Stimulated activated CD4-positive, alpha-beta T cell treated with anti-CD3 and anti-CD28 coated beads, Interleukin-12 subunit alpha, Interleukin-12 subunit beta, amount 100 ng/mL, for 4 hours (primary cell): ENCODE data around the gene USP36.
A peak's percentile ranks its signal among the peaks of the same experiment; 100 is the strongest.
"Not testable (repeated sequence)": the region's sequence is repeated elsewhere in the genome, so short reads cannot be mapped to it uniquely, and the experiment has no call there.

Experiments
- DNase-seq: peaks from one replicate; pipeline ENCODE4 v3.0.0-alpha.2; 2020

The USP36 gene

DNA sequence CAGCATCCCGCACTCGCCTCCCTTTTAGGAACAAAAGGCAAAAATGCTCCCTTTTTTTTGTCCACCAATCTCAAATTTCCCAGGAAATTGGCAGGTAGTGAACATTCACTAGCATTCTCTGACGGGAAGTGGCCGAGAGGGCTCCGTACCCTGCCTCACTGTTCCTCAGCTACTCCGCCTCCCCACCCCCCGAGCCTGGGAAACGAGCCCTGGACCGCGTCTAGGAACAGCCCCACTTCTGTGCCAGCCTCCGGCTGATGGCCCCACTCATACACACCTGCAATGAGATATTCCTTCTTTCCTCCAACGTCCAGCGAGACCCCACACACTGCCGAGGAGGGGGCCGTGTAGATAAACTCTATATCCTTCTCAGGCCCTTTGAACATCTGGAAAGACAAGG lies 30.0 kb upstream of the USP36 start:
- no peak for DNase-seq

DNA sequence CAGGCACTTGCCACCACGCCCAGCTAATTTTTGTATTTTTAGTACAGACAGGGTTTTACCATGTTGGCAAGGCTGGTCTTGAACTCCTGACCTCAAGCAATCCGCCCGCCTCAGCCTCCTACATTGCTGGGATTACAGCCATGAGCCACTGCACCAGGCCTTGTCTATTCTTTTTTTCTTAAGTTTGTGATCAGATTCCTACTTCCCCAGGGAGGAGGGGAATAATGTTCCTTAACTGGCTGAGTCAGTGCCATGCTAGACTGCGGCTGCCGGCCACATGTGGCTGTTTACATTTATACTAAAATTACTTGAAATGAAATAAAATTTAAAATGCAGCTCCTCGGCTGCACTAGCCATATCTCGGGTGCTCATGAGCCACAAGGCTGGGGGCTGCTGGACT lies 27.8 kb upstream of the USP36 start:
- DNase-seq, result no peak

DNA sequence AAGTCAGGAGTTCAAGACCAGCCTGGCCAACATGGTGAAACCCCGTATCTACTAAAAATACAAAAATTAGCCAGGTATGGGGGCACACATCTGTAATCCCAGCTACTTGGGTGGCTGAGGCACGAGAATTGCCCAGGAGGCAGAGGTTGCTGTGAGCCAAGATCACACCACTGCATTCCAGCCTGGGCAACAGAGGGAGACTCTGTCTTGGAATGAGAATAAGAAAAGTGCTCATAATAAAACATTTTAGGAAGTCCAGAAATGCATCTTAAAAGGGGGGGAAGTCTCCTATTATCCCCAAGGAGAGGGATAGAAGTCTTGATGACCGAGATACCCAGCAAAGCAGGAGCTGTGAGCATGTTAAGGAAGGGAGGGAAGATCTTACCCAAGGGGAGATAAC lies 26.4 kb upstream of the USP36 start:
- DNase-seq, result not testable (repeated sequence)

DNA sequence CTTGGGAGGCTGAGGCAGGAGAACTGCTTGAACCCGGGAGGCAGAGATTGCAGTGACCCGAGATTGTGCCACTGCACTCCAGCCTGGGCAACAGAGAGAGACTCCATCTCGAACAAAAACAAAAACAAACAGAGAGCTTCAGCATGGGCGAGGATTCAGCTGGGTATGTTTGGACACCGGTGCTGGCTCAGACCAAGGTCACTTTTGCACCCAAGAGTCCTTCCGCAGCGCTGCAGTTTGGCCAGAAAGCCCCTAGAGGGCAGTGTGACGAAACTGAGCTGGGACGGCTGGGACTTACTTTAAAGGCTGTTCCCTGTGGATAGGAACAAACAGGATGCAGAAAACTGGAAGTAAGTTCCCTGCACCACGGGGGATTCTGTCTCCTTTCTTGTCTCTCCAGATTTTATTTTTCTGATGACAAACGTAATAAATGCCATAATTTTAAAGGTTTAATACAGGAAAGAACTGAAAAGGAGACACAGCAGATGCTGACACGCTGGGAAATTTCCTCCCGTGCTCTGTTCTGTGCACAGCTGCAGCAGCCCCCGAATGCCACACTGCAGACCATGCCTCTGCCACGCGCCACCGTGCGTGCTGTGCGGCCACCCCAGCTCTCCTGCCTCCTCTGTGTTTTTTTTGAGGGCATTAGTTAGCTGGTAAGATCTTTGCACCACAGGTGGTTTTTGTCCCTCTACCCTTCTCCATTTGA lies 25.2 kb upstream of the USP36 start:
- peak; percentile 55 for DNase-seq

DNA sequence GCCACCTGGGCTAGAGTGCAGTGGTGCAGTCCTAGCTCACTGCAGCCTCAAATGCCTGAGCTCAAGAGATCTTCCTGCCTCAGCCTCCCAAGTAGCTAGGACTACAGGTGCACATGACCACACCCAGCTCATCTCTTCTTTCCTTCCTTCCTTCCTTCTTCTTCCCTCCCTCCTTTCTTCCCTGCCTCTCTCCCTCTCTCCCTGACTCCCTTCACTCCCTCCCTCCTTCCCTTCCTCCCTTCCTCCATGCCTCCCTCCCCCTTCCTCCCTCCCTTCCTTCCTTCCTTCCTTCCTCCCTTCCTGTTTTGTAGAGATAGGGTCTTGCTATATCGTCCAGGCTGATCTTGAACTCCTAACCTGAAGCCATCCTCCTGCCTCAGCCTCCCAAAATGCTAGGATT lies 23.5 kb upstream of the USP36 start:
- no peak for DNase-seq

DNA sequence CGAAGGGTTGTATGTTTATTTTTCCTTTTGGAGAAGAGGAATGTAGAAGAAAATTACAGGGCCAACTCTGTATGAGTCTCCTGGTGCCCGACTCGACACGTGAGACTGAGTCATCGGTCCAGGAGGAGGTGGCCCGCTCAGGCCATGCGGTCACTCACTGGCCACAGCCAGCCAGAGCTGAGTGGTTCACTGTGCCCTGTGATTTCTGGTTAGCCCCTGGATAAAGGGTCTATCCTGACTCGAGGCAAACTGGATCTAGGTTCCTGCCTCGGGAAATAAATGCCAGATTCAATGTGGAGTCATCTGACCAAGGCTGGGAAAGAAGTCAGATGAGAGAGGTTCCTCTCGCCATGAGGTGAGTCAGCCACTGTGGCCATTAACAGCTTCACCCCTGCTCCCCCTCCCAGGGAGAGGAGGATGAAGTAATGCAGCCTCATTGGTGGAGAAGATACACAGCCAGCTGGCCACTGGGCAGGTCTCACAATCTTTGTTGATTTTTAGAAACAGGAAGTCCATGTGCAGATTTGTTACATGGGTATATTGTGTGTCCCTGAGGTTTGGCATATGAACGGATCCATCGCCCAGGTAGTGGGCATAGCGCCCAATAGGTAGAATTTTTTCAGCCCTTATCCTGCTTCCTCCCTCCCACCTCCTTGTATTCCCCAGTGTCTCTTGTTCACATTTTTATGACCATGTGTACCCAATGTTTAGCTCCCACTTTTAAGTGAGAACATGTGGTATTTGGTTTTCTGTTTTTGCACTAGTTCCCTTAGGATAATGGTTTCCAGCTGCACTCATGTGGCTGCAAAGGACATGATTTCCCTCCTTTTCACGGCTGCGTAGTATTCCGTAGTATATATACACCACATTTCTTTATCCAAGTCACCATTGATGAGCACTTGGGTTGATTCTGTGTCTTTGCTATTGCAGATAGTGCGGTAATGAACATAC lies 21.7 kb upstream of the USP36 start:
- DNase-seq, result no peak

DNA sequence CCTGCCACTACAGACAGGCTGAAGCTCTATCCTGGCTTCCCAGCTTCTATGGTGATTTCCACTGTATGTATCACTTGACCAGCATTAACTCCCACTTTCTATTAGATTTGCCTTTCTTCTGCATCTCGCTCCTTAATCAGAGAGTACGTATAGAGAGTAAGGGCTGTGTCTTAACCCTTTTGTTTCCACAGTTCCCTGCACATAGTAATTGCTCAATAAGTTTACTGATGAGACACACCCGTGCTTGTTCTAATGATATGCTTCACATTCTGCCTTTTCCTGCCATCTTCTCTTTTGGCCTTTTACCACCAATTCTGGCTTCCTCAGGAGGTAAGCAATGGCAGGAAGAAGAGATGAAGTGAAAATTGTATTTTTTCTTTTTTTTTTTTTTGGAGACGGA lies 20.6 kb upstream of the USP36 start:
- no peak for DNase-seq

DNA sequence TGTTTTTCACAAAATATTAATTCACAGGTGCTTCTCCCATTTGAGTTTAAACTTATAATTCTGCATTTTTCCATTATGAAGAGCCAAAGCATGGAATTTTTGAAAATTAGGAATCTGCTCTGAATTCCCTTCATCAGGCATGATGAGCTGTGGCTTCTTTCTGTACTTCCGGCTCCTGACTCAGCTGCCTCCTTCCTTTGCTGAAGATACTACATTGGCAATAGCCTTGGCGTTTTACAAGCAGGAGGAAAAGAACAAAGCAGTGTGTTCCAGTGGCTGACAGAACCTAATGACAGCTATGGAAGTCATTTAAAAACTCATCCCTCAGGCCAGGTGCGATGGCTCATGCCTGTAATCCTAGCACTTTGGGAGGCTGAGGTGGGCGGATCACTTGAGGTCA lies 18.4 kb upstream of the USP36 start:
- DNase-seq, result no peak

DNA sequence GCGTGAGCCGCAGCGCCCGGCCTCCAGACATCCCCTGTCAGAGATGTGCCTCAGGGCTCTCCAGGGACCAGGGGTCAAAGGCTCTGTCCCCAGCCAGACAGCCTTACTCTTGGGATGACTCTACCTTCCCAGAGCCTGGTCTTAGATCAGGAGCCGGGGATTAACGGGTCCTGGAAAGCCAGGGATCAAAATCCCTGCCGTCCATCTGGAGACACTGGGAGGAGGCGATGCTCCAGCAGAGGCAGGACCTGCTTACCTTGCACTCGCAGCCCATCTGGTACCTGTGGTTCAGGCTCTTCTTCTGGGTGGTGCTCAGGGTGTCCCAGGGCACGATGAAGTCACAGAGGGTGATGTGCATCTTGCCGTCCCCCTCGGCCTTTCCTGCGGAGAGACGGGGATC lies 16.7 kb upstream of the USP36 start:
- DNase-seq, result no peak

DNA sequence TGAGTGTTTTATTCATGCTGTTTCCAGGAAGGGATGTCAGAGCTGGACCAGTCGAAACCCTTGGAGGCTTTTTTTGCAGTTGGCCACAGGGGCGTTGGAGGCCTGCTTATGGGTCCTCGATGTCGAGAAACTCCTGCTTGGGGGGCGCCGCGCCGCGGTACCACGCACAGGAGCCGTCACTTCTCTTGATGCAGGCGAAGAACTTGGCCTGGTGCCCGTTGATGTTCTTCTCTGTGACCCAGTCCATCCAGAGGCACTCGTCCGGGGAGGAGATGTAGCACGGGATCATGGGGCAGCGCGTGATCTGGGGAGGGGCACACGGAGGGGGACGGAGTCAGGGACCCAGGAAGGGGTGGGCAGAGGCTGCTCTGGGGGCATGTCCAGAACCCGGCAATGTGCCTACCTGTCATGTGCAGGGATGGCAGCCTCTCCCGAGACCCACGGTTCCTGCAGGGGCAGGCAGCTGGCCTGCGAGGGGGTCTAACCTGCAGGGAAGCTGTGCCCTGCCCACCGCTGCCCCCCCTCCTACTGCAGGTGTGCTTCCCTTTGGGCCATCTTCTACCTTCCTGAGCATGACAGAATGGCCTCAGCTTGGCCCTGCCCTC lies 15.0 kb upstream of the USP36 start:
- no peak for DNase-seq

DNA sequence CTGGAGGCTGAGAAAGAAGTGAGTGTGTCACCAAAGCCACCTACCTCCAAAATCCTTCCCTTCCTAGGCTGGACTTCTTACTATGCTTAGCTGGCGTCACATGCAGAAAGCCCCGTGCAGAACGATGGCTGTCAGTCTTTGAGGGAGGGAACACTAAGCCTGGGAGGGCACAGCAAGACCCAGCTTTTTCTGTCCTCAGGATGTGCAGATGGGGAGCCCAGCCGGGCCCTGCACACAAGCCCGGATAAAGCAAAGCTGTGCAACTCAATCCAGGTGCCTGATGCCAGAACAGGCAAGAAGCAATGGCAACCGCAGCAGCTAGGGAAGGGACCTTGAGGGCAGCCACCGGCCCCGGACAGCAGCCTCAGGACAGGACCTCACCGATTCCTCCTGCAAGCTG lies 13.9 kb upstream of the USP36 start:
- no peak for DNase-seq

DNA sequence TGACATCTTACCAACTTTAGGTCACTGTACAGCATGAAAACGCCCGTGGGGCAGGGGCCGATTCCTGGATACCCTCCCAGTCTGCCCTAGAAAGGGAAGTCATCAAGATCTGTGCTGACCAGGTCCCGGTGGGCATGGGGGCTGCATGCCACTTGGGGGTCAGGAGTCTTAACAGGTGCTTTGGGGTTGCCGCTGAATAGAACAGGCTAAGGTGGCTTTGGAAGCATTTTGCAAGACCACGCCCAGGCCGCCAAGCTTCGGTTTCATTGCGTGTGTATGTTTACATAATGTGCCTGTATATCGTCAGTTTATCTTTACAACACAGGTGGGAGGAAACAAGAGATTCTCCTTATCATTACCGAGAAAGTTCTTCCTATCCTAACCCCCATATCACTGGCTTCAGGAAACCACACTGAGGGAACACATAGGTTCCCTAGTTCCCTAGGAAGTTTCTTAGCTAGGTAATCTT lies 13.3 kb upstream of the USP36 start:
- DNase-seq, result no peak

DNA sequence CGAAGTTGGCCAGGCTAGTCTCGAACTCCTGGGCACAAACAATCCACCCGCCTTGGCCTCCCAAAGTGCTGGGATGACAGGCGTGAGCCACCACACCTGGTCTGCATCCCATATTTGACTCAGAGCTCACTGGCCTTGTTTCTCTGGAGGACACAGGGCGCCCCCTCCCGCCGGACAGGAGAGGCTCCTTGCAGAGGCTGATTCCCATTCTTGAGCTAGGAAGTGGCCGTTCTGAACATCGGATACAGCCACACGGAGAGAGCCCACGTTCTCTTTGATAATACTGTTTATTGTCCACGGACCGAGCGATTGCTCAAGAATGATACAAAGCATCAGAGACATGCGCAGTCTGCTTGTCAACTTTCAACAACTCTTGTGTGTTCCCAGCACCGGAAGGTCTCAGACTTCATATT lies 12.1 kb upstream of the USP36 start:
- no peak for DNase-seq

DNA sequence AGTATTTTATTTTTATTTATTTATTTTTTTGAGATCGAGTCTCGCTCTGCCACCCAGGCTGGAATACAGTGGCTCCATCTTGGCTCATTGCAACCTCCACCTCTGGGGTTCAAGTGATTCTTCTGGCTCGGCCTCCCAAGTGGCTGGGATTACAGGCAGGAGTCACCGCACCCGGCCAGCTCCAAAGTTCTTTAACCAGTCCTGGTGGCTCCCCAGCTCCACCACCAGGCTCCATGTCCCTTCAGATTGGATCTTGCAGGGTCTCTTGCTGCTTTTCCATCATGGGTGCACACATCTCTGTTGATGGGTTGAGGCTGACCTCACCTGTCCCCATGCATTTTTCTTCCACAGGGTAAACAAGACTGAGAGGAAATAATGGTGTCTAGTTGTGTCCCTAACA lies 8.4 kb upstream of the USP36 start:
- DNase-seq, result no peak

DNA sequence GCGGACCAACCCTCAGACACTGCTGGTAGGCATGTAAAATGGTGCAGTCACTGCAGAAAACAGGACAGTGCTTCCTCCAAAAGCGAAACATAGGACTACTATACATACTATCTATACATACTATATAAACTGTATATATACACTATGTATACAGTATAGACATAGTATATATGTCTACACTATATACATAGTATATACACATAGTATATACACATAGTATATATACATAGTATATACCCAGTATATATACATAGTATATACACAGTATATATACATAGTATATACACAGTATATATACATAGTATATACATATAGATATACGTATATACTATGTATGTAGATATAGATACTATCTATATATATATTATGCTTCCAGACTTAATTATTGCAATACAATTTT lies 6.4 kb upstream of the USP36 start:
- no peak for DNase-seq

DNA sequence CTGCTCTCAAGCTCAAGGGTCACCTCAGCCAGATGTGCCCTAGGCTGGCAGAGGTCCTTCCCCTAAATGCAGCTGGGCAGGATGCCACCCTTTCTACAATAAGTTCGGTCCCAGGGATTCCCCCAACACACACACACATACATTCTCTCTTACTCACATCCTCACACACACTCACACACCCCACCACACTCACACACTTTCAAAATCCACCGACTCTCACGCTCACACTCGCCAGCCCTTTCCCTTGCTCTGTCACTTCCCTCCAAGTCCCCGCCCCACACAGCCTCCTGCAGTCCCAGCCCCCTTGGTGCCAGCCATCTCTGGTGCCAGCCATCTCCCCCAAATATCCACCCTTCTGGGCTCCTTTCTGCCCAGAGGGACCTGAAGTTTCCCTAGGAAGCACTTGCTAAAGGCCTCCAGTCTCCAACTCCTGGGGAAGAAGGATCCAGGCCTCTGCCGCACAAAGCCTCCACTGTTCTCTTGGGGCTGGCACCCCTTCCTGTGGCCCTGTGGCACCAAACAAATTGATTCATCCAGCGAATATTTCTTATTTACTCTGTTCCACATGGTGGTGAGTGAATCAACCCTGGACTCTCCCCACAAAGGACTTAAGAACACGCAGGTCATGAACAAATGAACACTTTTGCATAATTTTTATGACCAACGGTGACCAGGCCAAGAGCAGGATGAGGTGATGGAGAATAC lies 3.8 kb upstream of the USP36 start:
- no peak for DNase-seq

DNA sequence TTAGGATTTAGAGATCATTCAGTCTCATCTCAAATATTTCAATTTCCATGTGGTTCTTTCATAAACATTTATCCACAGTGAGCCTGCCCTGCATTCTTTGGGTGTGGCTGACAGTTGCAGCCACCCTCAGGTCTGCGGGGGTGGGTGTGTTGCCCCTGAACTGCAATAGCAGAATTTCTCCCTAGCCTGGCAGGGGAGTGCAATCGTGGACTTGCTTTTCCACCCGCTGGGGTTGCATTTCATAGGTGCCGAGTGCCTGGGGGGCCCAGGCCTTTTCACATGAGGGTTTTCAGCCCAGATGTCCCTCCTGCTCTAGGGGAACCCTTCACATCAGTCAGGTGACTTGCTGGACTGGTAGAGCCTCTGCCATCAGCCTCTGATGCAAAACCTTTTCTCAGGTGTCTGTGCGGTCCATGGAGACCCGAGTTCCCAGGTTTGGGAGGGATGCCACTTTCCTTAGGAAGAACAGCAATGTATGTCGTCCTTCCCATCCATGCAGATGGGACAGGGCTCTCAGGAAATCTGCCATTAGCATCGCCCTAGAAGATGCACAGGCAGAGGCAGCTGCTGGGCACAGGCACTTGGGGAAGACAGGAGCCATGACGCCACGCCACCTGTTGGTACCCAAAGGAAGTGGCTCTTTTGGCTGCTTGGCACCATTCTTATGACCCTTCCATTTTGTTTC lies 2.4 kb upstream of the USP36 start:
- DNase-seq, result peak; percentile 46

DNA sequence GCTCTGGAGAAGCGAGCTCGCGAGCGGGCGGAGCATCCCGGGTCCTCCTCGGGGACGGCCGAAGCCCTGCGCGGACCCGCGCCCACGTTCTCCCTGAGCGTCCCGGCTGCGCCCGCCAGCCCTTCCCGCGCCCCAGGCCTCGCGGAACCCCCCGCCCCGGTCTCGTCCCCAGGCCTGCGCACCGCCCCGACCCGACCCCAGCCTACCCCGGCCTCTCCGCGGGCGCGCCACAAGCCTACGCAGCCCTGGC lies 159 bp downstream of the USP36 start:
- DNase-seq, result no peak

DNA sequence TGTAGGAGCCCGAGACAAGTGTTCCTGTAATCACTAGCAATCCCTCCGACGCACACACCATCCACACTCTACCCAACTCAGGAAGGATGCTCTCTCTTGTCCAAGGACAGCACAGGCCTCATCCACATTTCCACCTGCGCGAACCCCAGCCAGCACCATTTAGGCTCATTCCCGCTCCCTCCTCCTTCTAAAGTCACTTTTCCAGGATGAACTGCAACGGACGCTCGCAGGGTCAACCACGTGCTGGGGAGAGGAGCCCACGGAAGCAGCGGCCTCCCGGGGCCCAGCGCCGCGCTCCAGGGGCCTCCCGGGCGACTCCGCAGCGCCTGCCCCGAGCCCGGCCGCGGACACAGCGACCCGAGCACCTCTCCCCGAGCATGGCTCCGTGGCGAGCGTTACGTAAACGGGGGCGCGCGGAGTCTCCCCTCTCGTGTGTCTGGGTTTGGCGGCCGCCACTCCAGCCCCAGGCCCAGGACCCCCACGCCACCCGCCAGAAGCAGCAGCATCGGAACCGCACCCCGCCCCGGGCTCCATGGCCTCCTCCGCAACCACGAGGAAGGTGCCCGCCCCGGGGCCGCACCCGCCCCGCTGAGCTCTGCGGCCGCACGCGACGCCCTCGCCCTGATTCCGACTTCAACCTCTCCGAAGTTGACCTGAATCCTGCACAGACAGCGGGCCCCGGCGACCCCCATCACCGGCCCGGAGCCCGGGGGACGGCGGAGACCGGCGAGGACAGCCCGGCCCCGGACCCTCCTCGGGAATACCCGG lies 668 bp downstream of the USP36 start:
- peak; percentile 51 for DNase-seq

DNA sequence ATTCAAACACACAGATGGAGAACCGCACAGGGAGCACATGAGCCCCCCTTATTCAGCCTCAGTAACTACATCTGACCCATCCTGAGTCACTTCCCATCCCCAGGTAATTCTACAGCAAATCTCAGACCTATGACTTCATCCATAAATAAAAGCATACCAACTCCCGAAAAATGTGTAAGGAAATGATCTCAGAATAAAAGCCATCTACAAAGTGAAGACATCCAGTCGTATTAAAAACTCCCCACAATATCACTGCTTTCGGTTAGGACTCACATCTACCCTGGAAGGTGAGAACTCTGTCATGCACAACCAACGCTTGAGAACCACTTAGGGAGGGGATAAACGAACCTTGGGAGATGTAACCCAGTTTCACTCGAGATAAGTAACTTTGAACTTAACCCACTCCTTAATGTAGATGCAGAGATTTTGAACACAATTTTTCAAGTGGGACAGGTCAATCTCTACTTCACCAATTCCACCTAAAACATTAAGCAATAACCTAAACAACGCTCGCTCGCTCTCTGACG lies 1.3 kb downstream of the USP36 start:
- DNase-seq, result no peak

DNA sequence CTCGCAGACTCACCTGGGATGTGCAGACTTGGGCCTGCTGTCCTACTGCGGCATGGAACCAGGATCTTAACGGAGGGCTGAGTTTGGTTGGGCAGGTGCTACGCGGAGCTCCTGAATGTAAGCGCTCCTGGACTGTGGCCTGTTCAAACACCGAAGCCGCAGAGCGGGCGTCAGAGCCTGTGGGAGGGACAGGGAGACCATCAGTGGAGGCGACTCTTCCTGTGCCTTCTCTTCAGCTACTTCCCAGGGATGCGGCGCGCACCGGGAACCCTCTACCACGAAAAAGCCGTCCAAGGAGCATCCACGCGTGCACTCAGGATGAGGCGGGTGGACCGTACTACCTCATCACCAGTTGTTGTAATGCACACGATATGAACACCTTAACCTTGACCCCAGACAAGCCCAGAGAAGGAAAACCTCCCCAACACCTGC lies 2.0 kb downstream of the USP36 start:
- DNase-seq, result no peak
